Neural cell (in vitro differentiated cells): ENCODE data around the gene SPON1. TPM values are rescaled to one million over a fixed set of nuclear protein-coding genes. Genes with fewer than 3 reads are reported as not detected.

ENCODE experiments used
- H2AFZ ChIP-seq: fragments of 200-600, 300-800 bp; sonication (generic), shearing (Covaris generic); 2 replicates; pipeline ENCODE4 v1.6.0; 2014; ENCODE audit warnings: low read depth, mild to moderate bottlenecking, antibody characterized with exemption, low read length, moderate library complexity
- H3F3A ChIP-seq: fragments of 200-600 bp; shearing (Covaris generic); 2 replicates; pipeline ENCODE4 v1.6.1; 2016; ENCODE audit warnings: mild to moderate bottlenecking, moderate library complexity, mixed read lengths, antibody characterized with exemption, low read length; ENCODE audit not compliant: insufficient read depth, poor library complexity, severe bottlenecking
- H3K27ac ChIP-seq: fragments of 200-600, 300-800 bp; sonication (generic), shearing (Covaris generic); 2 replicates; pipeline ENCODE4 v1.5.1; 2014; ENCODE audit warnings: mild to moderate bottlenecking, low read length, moderate library complexity
- H3K27me3 ChIP-seq: fragments of 300-800, 200-600 bp; sonication (generic), shearing (Covaris generic); 2 replicates; pipeline ENCODE4 v1.6.0; 2014; ENCODE audit warnings: mild to moderate bottlenecking, low read depth, low read length, moderate library complexity; ENCODE audit not compliant: insufficient read depth
- H3K36me3 ChIP-seq: fragments of 300-800, 200-600 bp; sonication (generic), shearing (Covaris generic); 2 replicates; pipeline ENCODE4 v1.5.1; 2014; ENCODE audit warnings: mild to moderate bottlenecking, antibody characterized with exemption, low read length, moderate library complexity; ENCODE audit not compliant: insufficient read depth
- H3K4me2 ChIP-seq: fragments of 300-800, 200-600 bp; sonication (generic), shearing (Covaris generic); 2 replicates; pipeline ENCODE4 v1.6.0; 2014; ENCODE audit warnings: mild to moderate bottlenecking, low read length
- H3K4me3 ChIP-seq: fragments of 300-800, 200-600 bp; sonication (generic), shearing (Covaris generic); 2 replicates; pipeline ENCODE4 v1.5.1; 2014; ENCODE audit warnings: mild to moderate bottlenecking, low read length, moderate library complexity
- H3K79me2 ChIP-seq: fragments of 200-600 bp; shearing (Covaris generic); replicated peaks from 2 replicates; pipeline ENCODE4 v1.6.0; 2014; ENCODE audit warnings: mild to moderate bottlenecking, low read length, moderate library complexity; ENCODE audit not compliant: insufficient read depth
- H3K9ac ChIP-seq: fragments of 300-800, 200-600 bp; sonication (generic), shearing (Covaris generic); 2 replicates; pipeline ENCODE4 v1.6.1; 2016; ENCODE audit warnings: mild to moderate bottlenecking, low read length, mixed read lengths
- H3K9me2 ChIP-seq: fragments of 200-600 bp; shearing (Covaris generic); 2 replicates; pipeline ENCODE4 v1.6.1; 2016; ENCODE audit warnings: mild to moderate bottlenecking, low read length, mixed read lengths; ENCODE audit not compliant: insufficient read depth
- H3K9me3 ChIP-seq: fragments of 200-600, 300-800 bp; sonication (generic), shearing (Covaris generic); 2 replicates; pipeline ENCODE4 v1.6.1; 2016; ENCODE audit warnings: mild to moderate bottlenecking, mixed run types, low read length, moderate library complexity, mixed read lengths
- H4K20me1 ChIP-seq: fragments of 200-600 bp; shearing (Covaris generic); 2 replicates; pipeline ENCODE4 v1.6.1; 2016; ENCODE audit warnings: mild to moderate bottlenecking, mixed run types; ENCODE audit not compliant: insufficient read depth
- CTCF ChIP-seq: fragments of 450-650 bp; IDR thresholded peaks from 2 replicates; pipeline ENCODE4 v1.5.1; 2014; ENCODE audit warnings: antibody characterized with exemption, mild to moderate bottlenecking, moderate library complexity; ENCODE audit not compliant: poor library complexity, severe bottlenecking
- EP300 ChIP-seq: fragments of 450-650 bp; conservative IDR thresholded peaks from 2 replicates; pipeline ENCODE4 v1.6.1; 2014; ENCODE audit warnings: antibody characterized with exemption, mild to moderate bottlenecking, moderate library complexity; ENCODE audit not compliant: poor library complexity, severe bottlenecking
- EZH2 ChIP-seq: fragments of 200-600, 300-800 bp; shearing (Covaris generic), sonication (generic); IDR thresholded peaks from 2 replicates; pipeline ENCODE4 v1.6.1; 2014; ENCODE audit warnings: antibody characterized with exemption, low read length, borderline replicate concordance, mild to moderate bottlenecking; ENCODE audit not compliant: insufficient read depth, poor library complexity, severe bottlenecking
- MXI1 ChIP-seq: fragments of 450-650 bp; conservative IDR thresholded peaks from 2 replicates; pipeline ENCODE4 v1.6.1; 2014; ENCODE audit warnings: antibody characterized with exemption, mild to moderate bottlenecking; ENCODE audit not compliant: poor library complexity, severe bottlenecking
- POLR2AphosphoS5 ChIP-seq: IDR thresholded peaks from 2 replicates; pipeline ENCODE4 v1.6.1; 2012
- RAD21 ChIP-seq: fragments of 450-650 bp; conservative IDR thresholded peaks from 2 replicates; pipeline ENCODE4 v1.6.1; 2014; ENCODE audit warnings: antibody characterized with exemption, mild to moderate bottlenecking, moderate library complexity
- REST ChIP-seq: IDR thresholded peaks from 2 replicates; pipeline ENCODE4 v1.6.1; 2012; ENCODE audit warnings: borderline replicate concordance
- SMC3 ChIP-seq: fragments of 450-650 bp; conservative IDR thresholded peaks from 2 replicates; pipeline ENCODE4 v1.6.1; 2014; ENCODE audit warnings: antibody characterized with exemption, mild to moderate bottlenecking, moderate library complexity; ENCODE audit not compliant: poor library complexity
- TAF1 ChIP-seq: IDR thresholded peaks from 2 replicates; pipeline ENCODE4 v1.6.1; 2012; ENCODE audit warnings: low read depth
- polyA plus RNA-seq: library from polyadenylated mRNA; depleted of rRNA; stranded (reverse); fragments of >200 nt; gene quantifications from 2 replicates; pipeline ENCODE4 v1.2.3, GENCODE V29; 2014

SPON1 gene
- polyA plus RNA-seq, 1 donor from 2014 or later, result 0.66 TPM

- TF ChIP-seq POLR2AphosphoS5, result no peak
- H3K36me3 ChIP-seq, result no peaks in the 10 kb centered on the region
- H3K4me3 ChIP-seq, result no peak overlapping the region
Observed at GRCh38 chr11:14022251-14022650, 59.7 kb downstream of the SPON1 start.

GRCh38 chr11:14022821-14023220, 60.3 kb downstream of the SPON1 start:
- H3K36me3 ChIP-seq, result no peaks in the 10 kb centered on the region
- no peak overlapping the region for H2AFZ ChIP-seq
- H3K9me3 ChIP-seq, result no peaks in the 10 kb centered on the region
- no peaks in the 10 kb centered on the region for H3K9me2 ChIP-seq
- no peak overlapping the region for H3K27ac ChIP-seq
- H3K79me2 ChIP-seq, result no peaks in the 10 kb centered on the region
- H3K9ac ChIP-seq, result no peak overlapping the region
- H3K27me3 ChIP-seq, result no peaks in the 10 kb centered on the region
- no peak overlapping the region for H3K4me3 ChIP-seq
- no peaks in the 10 kb centered on the region for H3F3A ChIP-seq
- no peak for TF ChIP-seq TAF1
- TF ChIP-seq SMC3, result no peak
- TF ChIP-seq EP300, result no peak
- no peak for TF ChIP-seq CTCF
- TF ChIP-seq REST, result no peak
- TF ChIP-seq EZH2, result no peak
- TF ChIP-seq POLR2AphosphoS5, result no peak
- TF ChIP-seq RAD21, result no peak
- TF ChIP-seq MXI1, result no peak
- no peaks in the 10 kb centered on the region for H4K20me1 ChIP-seq
- no peak overlapping the region for H3K4me2 ChIP-seq

More at GRCh38 chr11:14022251-14022650, 59.7 kb downstream of the SPON1 start:
- no peak overlapping the region for H3K9ac ChIP-seq
- no peak overlapping the region for H3K27ac ChIP-seq
- H4K20me1 ChIP-seq, result no peaks in the 10 kb centered on the region
- H2AFZ ChIP-seq, result no peak overlapping the region
- no peaks in the 10 kb centered on the region for H3K79me2 ChIP-seq
- H3K4me2 ChIP-seq, result no peak overlapping the region
- H3K27me3 ChIP-seq, result no peaks in the 10 kb centered on the region
- no peaks in the 10 kb centered on the region for H3K9me2 ChIP-seq
- H3F3A ChIP-seq, result no peaks in the 10 kb centered on the region
- H3K9me3 ChIP-seq, result no peaks in the 10 kb centered on the region

GRCh38 chr11:14026961-14027360, 64.4 kb downstream of the SPON1 start:
- no peak overlapping the region for H3K27ac ChIP-seq
- no peaks in the 10 kb centered on the region for H3K79me2 ChIP-seq
- H4K20me1 ChIP-seq, result no peaks in the 10 kb centered on the region
- TF ChIP-seq EZH2 (no peak), POLR2AphosphoS5 (no peak), REST (no peak), CTCF (no peak), RAD21 (no peak), EP300 (no peak), MXI1 (no peak), SMC3 (no peak), TAF1 (no peak)
- H3K27me3 ChIP-seq, result no peaks in the 10 kb centered on the region
- no peaks in the 10 kb centered on the region for H3K9me2 ChIP-seq
- H3K36me3 ChIP-seq, result no peaks in the 10 kb centered on the region
- no peak overlapping the region for H3K4me3 ChIP-seq
- H3K4me2 ChIP-seq, result no peak overlapping the region
- no peak overlapping the region for H3K9ac ChIP-seq
- H2AFZ ChIP-seq, result no peak overlapping the region
- H3K9me3 ChIP-seq, result no peaks in the 10 kb centered on the region
- no peaks in the 10 kb centered on the region for H3F3A ChIP-seq
